HG02571 (cell line): ENCODE measurements around the gene FLCN.
"Not testable (repeated sequence)": the region's sequence is repeated elsewhere in the genome, so short reads cannot be mapped to it uniquely, and the experiment has no call there.

Experiments
- ATAC-seq: cut with Tn5 transposase; IDR thresholded peaks from one replicate; pipeline ENCODE4 v1.9.1; 2021; ENCODE audit warnings: mild to moderate bottlenecking, moderate library complexity; ENCODE audit not compliant: unreplicated experiment

FLCN gene

GRCh38 chr17:17188586-17188985 is 48.4 kb downstream of the FLCN start:
- no peak for ATAC-seq

- ATAC-seq: no peak
Measured at GRCh38 chr17:17186551-17187505, 50.1 kb downstream of the FLCN start.

- no peak for ATAC-seq
Measured at GRCh38 chr17:17186051-17186450, 50.9 kb downstream of the FLCN start.

- ATAC-seq: not testable (repeated sequence)
Measured at GRCh38 chr17:17184985-17185757, 51.8 kb downstream of the FLCN start.

- no peak for ATAC-seq
Measured at GRCh38 chr17:17183744-17184143, 53.2 kb downstream of the FLCN start.

GRCh38 chr17:17182598-17183136 is 54.3 kb downstream of the FLCN start:
- no peak for ATAC-seq

GRCh38 chr17:17181666-17182597 is 55.0 kb downstream of the FLCN start:
- ATAC-seq: no peak

GRCh38 chr17:17180741-17181525 is 56.0 kb downstream of the FLCN start:
- no peak for ATAC-seq

- no peak for ATAC-seq
Measured at GRCh38 chr17:17180141-17180603, 56.8 kb downstream of the FLCN start.

- ATAC-seq: no peak
Measured at GRCh38 chr17:17179371-17179827, 57.6 kb downstream of the FLCN start.

- ATAC-seq: no peak
Measured at GRCh38 chr17:17177176-17177575, 59.8 kb downstream of the FLCN start.

GRCh38 chr17:17176341-17176740 is 60.6 kb downstream of the FLCN start:
- ATAC-seq: no peak

GRCh38 chr17:17175917-17176316 is 61.1 kb downstream of the FLCN start:
- ATAC-seq: no peak

- no peak for ATAC-seq
Measured at GRCh38 chr17:17175340-17175739, 61.6 kb downstream of the FLCN start.

GRCh38 chr17:17173921-17174320 is 63.0 kb downstream of the FLCN start:
- no peak for ATAC-seq

- ATAC-seq: no peak
Measured at GRCh38 chr17:17172990-17173389, 64.0 kb downstream of the FLCN start.

- no peak for ATAC-seq
Measured at GRCh38 chr17:17172001-17172939, 64.7 kb downstream of the FLCN start.

- ATAC-seq: no peak
Measured at GRCh38 chr17:17171186-17171585, 65.8 kb downstream of the FLCN start.
